Measurements from ENCODE around the gene GTPBP10. TPM values are rescaled to one million over a fixed set of nuclear protein-coding genes. Genes with fewer than 3 reads are reported as not detected.

GTPBP10 gene
- total RNA-seq, 2 experiments from 2014 or later: 29.3 to 31.1 TPM

DNA sequence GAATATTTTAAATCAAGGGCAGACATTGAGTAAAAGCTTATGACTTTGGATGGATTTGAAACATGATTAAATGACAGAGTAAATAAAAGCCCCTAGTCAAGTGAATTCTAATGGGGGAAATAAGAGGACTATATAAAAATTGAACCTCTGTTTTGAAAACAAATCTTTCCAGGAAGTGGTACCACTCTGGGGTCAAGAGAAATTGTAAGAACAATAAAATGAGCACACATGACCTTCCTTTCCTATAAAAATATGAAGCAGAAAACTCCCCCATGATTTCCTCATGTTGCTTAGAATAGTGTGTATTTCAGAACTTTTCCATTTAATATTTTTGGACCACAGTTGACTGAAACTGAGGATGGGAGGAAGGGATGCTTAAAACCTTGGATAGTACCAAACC lies 44.4 kb downstream of the GTPBP10 start:
- Mint-ChIP-seq H3K27ac (no peak overlapping the region), H3K4me3 (no peak overlapping the region), H3K36me3 (peaks cover 28% of the 10 kb centered on the region), H3K4me1 (no peaks in the 10 kb centered on the region), H3K27me3 (no peaks in the 10 kb centered on the region), H3K9me3 (peaks cover 6% of the 10 kb centered on the region)
- ATAC-seq (ENCODE audit: low read depth) (no peak), DNase-seq (no peak)
- POLR2A ChIA-PET: no interaction called here

DNA sequence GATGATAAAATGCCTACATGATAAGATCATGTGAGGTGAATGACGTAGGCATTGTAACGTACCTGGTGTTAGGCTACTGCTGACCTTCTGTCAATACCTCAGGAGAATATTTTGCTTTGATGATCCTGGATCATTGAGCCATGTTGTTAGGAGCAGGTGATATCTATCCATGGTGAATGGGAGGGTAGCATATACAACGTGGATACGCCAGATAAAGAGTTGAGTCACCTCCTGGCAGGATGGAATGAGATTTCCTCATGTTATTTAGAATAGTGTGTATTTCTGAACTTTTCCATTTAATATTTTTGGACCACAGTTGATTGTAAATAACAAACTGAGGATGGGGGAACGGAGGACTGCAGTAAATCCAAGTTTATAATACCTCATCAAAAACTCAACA lies 45.0 kb downstream of the GTPBP10 start:
- POLR2A ChIA-PET: no interaction called here
- ATAC-seq (ENCODE audit: low read depth) (no peak), DNase-seq (no peak)
- Mint-ChIP-seq H3K4me3 (no peak overlapping the region), H3K27ac (no peak overlapping the region), H3K4me1 (no peaks in the 10 kb centered on the region), H3K36me3 (peaks cover 25% of the 10 kb centered on the region), H3K9me3 (peaks cover 7% of the 10 kb centered on the region), H3K27me3 (no peaks in the 10 kb centered on the region)

DNA sequence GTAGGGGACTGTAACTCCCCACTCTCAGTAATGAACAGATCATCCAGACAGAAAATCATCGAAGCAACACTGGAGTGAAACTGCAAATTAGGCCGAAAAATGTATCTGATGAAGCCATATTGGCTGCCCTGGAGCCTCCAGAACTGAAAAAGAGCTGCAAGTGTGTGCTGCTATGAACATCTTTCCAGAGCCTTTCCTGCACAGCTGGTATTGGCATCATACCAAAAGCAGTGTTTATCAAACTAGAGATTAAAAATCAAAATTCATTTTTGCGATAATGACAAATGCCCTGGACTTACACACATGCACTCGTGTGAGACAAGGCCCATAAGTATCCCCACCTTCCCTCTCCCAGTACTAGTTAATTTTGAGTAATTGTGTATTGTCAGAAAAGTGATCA lies 49.9 kb downstream of the GTPBP10 start:
- peaks cover 2% of the 10 kb centered on the region for H3K27me3 Mint-ChIP-seq
- no peak for ATAC-seq (ENCODE audit: low read depth)
- H3K4me1 Mint-ChIP-seq: no peaks in the 10 kb centered on the region
- no peak overlapping the region for H3K27ac Mint-ChIP-seq
- DNase-seq: no peak
- POLR2A ChIA-PET: no interaction called here
- H3K9me3 Mint-ChIP-seq: peaks cover 14% of the 10 kb centered on the region
- H3K36me3 Mint-ChIP-seq: peaks cover 11% of the 10 kb centered on the region
- no peak overlapping the region for H3K4me3 Mint-ChIP-seq

DNA sequence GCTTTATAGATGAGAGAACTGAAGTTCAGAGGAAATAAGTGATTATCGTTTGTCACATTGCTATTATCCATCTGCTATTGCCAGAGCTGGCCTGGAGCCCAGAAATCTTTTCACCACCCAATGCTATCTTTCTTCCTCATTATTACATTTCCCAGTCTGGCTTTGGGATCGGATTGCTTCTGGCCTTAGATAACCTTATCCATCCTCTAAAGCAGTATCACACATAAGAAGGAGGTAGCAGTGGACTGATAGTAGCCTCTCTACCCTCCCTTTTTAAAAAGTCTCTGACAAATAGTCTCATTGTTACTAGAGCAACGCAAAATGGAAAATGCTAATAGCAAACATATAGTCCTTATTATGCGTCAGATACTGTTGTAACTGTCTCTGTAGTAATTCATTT lies 55.5 kb downstream of the GTPBP10 start:
- no peaks in the 10 kb centered on the region for H3K36me3 Mint-ChIP-seq
- POLR2A ChIA-PET: no interaction called here
- H3K27me3 Mint-ChIP-seq: peaks cover 2% of the 10 kb centered on the region
- no peak overlapping the region for H3K27ac Mint-ChIP-seq
- no peak for ATAC-seq (ENCODE audit: low read depth)
- H3K4me1 Mint-ChIP-seq: peaks cover 9% of the 10 kb centered on the region
- no peak overlapping the region for H3K4me3 Mint-ChIP-seq
- H3K9me3 Mint-ChIP-seq: peaks cover 8% of the 10 kb centered on the region
- DNase-seq: no peak

DNA sequence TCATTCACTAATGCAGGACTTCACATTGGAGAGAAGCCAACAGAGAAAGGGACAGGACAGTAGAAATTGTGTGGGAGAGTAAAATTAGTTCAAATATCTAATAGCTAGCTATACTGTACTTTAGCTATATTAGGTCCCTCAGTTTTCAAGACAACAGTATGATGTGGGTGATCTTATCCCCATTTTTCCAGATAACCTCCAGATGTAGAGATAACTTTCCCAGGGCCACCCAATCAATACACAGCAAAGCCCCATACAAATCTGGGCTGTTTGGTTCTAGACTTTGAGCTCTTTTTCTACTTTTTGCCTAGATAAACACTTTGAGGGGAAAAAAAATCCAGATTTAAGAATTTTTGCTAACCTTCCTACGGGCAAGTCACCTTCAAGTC lies 56.3 kb downstream of the GTPBP10 start:
- Mint-ChIP-seq H3K36me3 (peaks cover 5% of the 10 kb centered on the region), H3K4me3 (peak overlapping the region; percentile 88), H3K9me3 (peaks cover 6% of the 10 kb centered on the region), H3K4me1 (peaks cover 9% of the 10 kb centered on the region), H3K27ac (peak overlapping the region; percentile 88), H3K27me3 (peaks cover 2% of the 10 kb centered on the region)
- POLR2A ChIA-PET: no interaction called here
- ATAC-seq (ENCODE audit: low read depth) (no peak), DNase-seq (no peak)

DNA sequence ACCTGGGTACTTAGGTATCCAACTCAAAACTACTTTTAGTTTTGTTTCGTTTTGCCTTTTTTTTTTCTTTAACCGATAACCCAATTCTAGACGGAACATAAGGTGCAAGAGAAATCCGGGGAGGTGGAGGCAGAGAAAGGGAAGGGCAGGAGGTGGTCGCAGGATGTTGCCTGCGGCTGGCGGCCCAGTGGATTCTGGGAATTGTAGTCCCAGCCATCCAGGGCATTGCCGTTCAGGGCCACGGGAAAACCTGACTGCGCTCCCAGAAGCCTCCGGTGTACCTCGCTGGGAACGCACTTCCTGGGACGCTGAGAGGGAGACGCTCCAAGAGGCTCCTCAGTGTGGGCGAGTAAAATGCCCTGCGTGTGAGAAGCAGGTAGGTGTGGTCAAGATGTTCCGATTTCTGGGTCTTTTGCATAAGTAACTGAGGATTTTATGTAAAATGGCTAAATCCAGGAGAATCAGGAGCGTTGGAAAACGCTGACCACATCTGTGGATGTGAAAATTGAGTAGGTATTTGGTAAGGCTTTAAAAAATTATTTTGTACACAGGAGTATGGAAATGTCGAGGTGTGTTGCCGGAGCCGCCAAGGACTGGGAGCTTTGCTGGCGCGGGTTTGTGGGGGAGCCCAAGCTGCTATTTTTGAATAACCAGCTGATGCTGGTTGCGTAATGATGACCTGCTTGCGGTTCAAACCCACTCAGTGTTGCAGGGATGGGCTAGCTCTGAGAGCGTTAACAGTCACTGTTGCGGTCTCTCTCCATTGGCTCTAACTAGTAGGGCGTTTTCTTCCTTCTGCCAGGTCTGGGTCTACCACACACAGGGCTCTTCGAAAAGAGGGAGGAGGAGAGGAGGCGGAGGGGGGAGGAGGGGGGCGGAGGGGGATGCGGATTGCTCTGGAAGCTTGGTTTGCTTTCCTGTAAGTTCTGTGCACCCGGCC lies 56.9 kb downstream of the GTPBP10 start, which contains the start of gene CLDN12:
Gene CLDN12, plus strand, starts transcription at position 288 of the 940 bp plus-strand sequence. CDS start 9,216 bp downstream, outside the sequence.
- DNase-seq (peak; percentile 67), ATAC-seq (ENCODE audit: low read depth) (peak; percentile 96)
- peak within 1 kb of the TSS; percentile 88 for H3K27ac Mint-ChIP-seq
- peak within 1 kb of the TSS; percentile 88 for H3K4me3 Mint-ChIP-seq
- H3K36me3 Mint-ChIP-seq: peaks cover 6% of the 10 kb centered on the region
- H3K4me1 Mint-ChIP-seq: peaks cover 9% of the 10 kb centered on the region
- H3K9me3 Mint-ChIP-seq: peaks cover 4% of the 10 kb centered on the region
- POLR2A ChIA-PET: interaction anchor here (0.5 to 1.1 kb wide), 2 partner anchors 56 to 1399 kb away, joined by 3 to 6 read pairs; no protein-coding TSS in a partner anchor
- peaks cover 2% of the 10 kb centered on the region for H3K27me3 Mint-ChIP-seq

DNA sequence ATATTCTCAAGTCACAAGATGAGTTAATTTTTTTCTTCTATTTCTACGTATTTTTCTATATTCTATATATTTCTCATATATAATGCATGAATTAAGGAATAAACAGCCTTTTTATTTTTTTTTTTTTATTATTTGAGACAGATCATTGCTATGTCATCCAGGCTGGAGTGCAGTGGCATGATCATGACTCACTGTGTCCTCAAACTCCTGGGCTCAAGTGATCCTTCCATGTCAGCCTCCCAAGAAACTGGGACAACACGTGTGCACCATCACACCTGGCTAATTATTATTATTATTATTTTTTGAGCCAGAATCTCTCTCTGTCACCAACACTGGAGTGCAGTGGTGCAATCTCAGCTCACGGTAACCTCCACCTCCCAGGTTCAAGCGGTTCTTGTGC lies 58.3 kb downstream of the GTPBP10 start:
- DNase-seq: no peak
- peak overlapping the region; percentile 88 for H3K4me3 Mint-ChIP-seq
- H3K27ac Mint-ChIP-seq: no peak overlapping the region
- peaks cover 2% of the 10 kb centered on the region for H3K27me3 Mint-ChIP-seq
- POLR2A ChIA-PET: no interaction called here
- no peak for ATAC-seq (ENCODE audit: low read depth)
- H3K9me3 Mint-ChIP-seq: peaks cover 4% of the 10 kb centered on the region
- peaks cover 6% of the 10 kb centered on the region for H3K36me3 Mint-ChIP-seq
- H3K4me1 Mint-ChIP-seq: peaks cover 9% of the 10 kb centered on the region

DNA sequence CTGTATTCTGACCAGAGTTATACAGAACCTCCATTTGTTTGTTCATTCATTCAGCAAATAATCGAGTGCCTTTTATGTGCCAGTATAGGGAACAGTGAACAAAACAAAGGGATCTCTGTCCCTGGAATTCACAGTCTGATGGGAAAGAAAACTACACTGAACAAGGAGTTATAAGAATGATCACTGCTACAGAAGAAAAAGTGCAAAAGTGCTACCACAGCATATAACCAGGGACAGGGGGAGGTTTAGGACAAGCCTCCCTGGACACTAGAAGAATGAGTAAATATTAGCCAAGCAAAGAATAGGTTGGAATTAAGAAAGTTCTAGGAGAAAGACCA lies 60.9 kb downstream of the GTPBP10 start:
- Mint-ChIP-seq H3K27me3 (no peaks in the 10 kb centered on the region), H3K9me3 (no peaks in the 10 kb centered on the region), H3K36me3 (peaks cover 6% of the 10 kb centered on the region), H3K4me1 (peaks cover 9% of the 10 kb centered on the region), H3K27ac (no peak overlapping the region), H3K4me3 (no peak overlapping the region)
- POLR2A ChIA-PET: no interaction called here
- no peak for DNase-seq
- ATAC-seq (ENCODE audit: low read depth): no peak

DNA sequence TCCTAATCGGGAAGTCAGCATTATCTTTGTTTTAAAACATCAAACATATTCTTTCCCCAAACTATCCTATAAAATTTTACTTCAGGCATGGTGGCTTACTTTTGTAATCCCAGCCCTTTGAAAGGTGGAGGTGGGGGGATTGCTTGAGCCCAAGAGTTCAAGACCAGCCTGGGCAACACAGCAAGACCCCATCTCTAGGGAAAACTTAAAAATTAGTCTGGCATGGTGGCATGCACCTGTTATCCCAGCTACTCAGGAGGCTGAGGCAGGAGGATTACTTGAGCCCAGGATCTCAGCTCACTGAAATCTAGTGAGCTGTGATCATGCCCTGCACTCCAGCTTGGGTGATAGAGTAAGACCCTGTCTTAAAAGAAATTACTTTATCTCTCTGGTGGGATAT lies 61.6 kb downstream of the GTPBP10 start:
- Mint-ChIP-seq H3K27ac (no peak overlapping the region), H3K4me3 (no peak overlapping the region), H3K27me3 (no peaks in the 10 kb centered on the region), H3K36me3 (peaks cover 6% of the 10 kb centered on the region), H3K9me3 (no peaks in the 10 kb centered on the region), H3K4me1 (peaks cover 6% of the 10 kb centered on the region)
- no peak for ATAC-seq (ENCODE audit: low read depth)
- no peak for DNase-seq
- POLR2A ChIA-PET: no interaction called here

DNA sequence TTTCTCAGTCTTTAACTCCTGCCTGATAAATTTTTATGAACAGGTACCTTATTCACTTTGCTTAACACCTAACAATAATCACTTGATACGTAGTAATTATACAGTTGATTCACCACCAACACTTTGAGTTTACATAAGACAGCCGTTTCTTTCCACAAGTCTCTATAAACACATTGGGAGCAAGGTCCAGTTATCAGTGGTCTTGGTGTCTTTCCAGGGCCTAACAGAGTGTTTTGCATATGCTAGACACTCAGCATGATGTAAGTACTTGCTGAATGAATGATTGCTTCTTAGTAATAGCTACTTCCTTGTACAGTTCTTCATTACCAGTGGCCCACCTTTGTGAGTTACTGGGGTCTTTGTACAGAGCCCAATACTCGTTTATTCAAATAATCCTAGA lies 63.2 kb downstream of the GTPBP10 start:
- H3K36me3 Mint-ChIP-seq: peaks cover 6% of the 10 kb centered on the region
- H3K9me3 Mint-ChIP-seq: no peaks in the 10 kb centered on the region
- POLR2A ChIA-PET: no interaction called here
- H3K4me1 Mint-ChIP-seq: no peaks in the 10 kb centered on the region
- H3K27ac Mint-ChIP-seq: no peak overlapping the region
- DNase-seq (no peak), ATAC-seq (ENCODE audit: low read depth) (no peak)
- H3K4me3 Mint-ChIP-seq: no peak overlapping the region
- no peaks in the 10 kb centered on the region for H3K27me3 Mint-ChIP-seq

DNA sequence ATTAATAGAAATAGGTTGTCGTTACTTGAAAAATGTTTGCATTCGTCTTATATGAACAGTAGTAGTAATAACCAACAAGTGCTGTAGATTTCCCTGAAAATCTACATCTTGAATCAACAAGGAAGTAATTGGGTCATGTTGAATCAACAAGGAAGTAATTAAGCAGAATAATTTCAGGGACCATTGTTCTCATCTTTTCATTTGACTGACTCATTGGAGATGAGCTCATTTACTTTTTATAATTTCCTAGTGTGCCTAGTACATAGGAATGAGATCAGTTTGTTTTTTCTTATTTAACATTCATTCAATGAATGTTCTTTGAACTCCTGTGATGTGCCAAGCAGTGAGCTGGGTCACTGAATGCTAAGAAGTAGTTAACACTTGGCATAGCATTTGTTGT lies 65.0 kb downstream of the GTPBP10 start:
- no peak for DNase-seq
- Mint-ChIP-seq H3K4me3 (no peak overlapping the region), H3K4me1 (no peaks in the 10 kb centered on the region), H3K36me3 (peaks cover 6% of the 10 kb centered on the region), H3K27me3 (no peaks in the 10 kb centered on the region), H3K27ac (no peak overlapping the region), H3K9me3 (no peaks in the 10 kb centered on the region)
- no peak for ATAC-seq (ENCODE audit: low read depth)
- POLR2A ChIA-PET: no interaction called here

DNA sequence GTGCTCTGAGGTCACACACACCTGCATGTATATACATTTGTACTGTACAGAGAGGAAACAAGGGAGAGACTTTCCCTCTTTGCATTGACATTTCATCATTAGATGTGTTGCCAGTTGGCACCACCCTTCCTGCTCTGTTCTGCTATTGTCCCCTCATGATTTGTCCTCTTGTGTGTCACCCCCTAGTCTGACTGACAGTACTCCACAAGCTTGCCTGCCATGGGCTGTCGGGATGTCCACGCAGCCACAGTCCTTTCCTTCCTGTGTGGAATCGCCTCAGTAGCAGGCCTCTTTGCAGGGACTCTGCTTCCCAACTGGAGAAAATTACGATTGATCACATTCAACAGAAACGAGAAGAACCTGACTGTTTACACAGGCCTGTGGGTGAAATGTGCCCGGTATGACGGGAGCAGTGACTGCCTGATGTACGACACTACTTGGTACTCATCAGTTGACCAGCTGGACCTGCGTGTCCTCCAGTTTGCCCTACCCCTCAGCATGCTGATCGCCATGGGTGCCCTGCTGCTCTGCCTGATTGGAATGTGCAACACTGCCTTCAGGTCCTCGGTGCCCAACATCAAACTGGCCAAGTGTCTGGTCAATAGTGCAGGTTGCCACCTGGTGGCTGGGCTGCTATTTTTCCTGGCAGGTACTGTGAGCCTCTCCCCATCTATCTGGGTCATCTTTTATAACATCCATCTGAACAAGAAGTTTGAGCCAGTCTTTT lies 66.1 kb downstream of the GTPBP10 start:
- ATAC-seq (ENCODE audit: low read depth): no peak
- Mint-ChIP-seq H3K9me3 (no peaks in the 10 kb centered on the region), H3K4me3 (no peak overlapping the region), H3K36me3 (peaks cover 2% of the 10 kb centered on the region), H3K4me1 (no peaks in the 10 kb centered on the region), H3K27me3 (no peaks in the 10 kb centered on the region), H3K27ac (no peak overlapping the region)
- DNase-seq: no peak
- POLR2A ChIA-PET: no interaction called here

DNA sequence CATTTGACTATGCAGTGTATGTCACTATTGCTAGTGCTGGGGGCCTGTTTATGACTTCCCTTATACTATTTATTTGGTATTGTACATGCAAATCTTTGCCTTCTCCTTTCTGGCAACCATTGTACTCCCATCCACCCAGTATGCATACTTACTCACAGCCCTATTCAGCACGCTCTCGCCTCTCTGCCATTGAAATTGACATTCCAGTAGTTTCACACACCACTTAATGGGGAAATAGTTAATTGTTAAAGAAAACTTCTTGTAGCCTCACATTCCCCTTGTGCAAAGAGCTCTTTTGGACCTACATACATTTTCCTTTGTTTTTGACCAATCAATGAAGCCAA lies 66.6 kb downstream of the GTPBP10 start:
- no peak overlapping the region for H3K27ac Mint-ChIP-seq
- POLR2A ChIA-PET: no interaction called here
- ATAC-seq (ENCODE audit: low read depth): no peak

DNA sequence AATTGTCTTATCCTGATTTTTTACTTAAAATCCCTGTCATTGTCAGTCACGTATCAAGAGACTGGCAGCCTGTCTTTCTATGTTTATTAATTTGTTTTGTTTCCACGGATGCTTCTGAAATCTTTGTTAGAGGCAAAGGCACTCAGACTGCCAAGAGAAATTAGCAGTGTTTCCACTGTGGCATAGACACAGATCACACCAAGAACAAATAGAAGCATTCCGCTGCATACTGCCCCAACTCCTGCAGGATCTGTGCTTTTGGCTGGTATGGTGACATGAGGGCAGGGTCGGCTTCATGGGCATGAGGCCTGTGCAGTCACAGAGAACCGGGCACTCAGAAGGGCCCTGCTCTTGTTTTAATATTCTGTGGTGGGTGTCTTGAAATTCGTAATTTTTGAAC lies 75.1 kb downstream of the GTPBP10 start:
- DNase-seq (no peak), ATAC-seq (ENCODE audit: low read depth) (no peak)
- POLR2A ChIA-PET: no interaction called here
- no peaks in the 10 kb centered on the region for H3K36me3 Mint-ChIP-seq
- no peaks in the 10 kb centered on the region for H3K9me3 Mint-ChIP-seq
- no peaks in the 10 kb centered on the region for H3K27me3 Mint-ChIP-seq
- H3K27ac Mint-ChIP-seq: no peak overlapping the region
- H3K4me1 Mint-ChIP-seq: peaks cover 7% of the 10 kb centered on the region
- H3K4me3 Mint-ChIP-seq: no peak overlapping the region

More for the DNA sequence above, 66.6 kb downstream of the GTPBP10 start:
- Mint-ChIP-seq H3K27me3 (no peaks in the 10 kb centered on the region), H3K4me3 (no peak overlapping the region), H3K36me3 (no peaks in the 10 kb centered on the region), H3K4me1 (no peaks in the 10 kb centered on the region), H3K9me3 (no peaks in the 10 kb centered on the region)
- no peak for DNase-seq

Measured in activated naive CD8-positive, alpha-beta T cell treated with anti-CD3 and anti-CD28 coated beads, Interleukin-2, amount 10 ng/mL, durations not matched to agents 7 days and 5 days (primary cell).